ENCODE measurements around the gene POLG2.

GRCh38 chr17:64515829-64516228 is 19.0 kb upstream of the POLG2 start:
- TF ChIP-seq CTCF (IDR thresholded peaks at IDR 0.05; ENCODE audit: low read depth, low read length, missing input control), result no peak
- no peak for TF ChIP-seq TAF1 (conservative IDR thresholded peaks at IDR 0.05)
- no peak for TF ChIP-seq EGR1 (IDR thresholded peaks at IDR 0.05; ENCODE audit: low read depth in 2 of 2)
- TF ChIP-seq RAD21 (IDR thresholded peaks at IDR 0.05), result no peak
- no peak for TF ChIP-seq MAX (IDR thresholded peaks at IDR 0.05)
- no peak for TF ChIP-seq ATF3 (IDR thresholded peaks at IDR 0.05)
- TF ChIP-seq HNF4G (IDR thresholded peaks at IDR 0.05), result no peak
- TF ChIP-seq FOXA2 (IDR thresholded peaks at IDR 0.05), result no peak
- no peak for TF ChIP-seq SP1 (IDR thresholded peaks at IDR 0.05)
- TF ChIP-seq YY1 (IDR thresholded peaks at IDR 0.05), result no peak

All from liver (tissue), 3 donors.